ENCODE results near the gene STAG1.
"Not testable (repeated sequence)": the region's sequence is repeated elsewhere in the genome, so short reads cannot be mapped to it uniquely, and the experiment has no call there.

STAG1 gene

DNA sequence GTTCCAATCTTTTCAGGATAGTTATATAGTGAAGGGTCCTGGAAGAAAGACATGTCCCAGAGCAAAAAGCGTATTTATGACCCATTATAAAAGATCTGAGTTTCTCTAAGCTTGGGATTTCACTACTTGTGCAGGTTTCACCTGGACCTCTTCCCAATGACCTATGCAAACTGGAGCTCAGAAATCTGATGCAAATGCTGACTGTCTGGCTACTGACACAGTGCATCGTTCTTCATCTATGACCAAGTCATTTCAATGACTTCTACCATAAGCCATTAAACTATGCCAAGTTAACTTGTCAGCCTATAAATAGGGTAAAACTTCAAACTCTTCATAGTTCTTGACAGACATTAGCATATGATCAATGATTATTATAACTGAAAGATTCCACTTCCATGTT is 11.1 kb downstream of the STAG1 start:
- DNase-seq: no peak

DNA sequence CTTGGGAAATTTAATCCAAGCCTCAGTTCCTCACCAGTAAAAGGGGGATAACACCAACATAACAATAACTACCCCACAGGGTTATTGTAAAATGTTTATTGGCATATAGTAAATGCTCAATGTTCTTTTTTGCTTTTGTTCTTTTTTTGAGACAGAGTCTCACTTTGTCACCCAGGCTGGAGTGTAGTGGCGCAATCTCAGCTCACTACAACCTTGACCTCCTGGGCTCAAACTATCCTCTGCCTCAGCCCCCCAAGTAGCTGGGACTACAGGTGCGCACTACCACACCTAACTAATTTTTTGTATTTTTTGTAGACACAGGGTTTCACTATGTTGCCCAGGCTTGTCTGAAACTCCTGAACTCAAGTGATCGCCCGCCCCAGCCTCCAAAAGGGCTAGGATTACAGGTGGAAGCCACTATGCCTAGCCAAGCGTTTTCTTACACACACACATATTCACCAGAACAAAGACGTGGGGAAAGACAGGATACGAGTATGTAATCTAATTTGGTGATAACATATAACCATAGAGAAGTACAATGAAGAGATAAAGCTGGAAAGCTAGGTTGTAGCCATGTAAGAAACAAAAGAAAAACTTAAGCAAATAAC is 11.7 kb downstream of the STAG1 start:
- DNase-seq: no peak

DNA sequence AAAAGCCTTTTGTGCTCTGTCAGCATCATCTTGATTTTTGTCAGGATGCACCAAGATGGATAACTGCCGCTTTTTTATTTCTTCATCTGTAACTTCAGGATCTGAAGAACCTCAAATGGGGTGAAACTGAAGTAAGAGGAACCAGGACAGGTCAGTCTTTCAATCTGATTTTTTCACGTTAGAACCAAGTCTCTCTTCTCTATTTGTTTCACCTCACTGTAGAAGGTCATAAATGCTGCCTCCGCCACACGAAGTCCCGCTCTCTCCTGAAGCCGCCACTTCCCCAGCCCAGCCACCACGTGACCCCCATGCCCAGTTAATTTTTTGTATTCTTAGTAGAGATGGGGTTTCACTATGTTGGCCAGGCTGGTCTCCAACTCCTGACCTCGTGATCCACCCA is 15.2 kb downstream of the STAG1 start:
- DNase-seq: not testable (repeated sequence)

DNA sequence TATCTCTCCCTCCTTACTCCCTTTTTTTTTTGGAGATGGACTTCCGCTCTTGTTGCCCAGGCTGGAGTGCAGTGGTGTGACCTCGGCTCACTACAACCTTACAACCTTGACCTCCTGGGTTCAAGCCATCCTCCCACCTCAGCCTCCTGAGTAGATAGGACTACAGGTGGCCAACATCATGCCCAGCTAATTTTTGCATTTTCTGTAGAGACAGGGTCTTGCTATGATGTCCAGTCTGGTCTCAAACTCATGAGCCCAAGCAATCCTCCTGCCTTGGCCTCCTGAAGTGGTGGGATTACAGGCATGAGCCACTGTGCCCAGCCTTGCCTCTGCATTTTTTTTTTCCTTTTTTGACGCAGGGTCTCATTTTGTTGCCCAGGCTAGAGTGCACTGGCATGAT is 17.1 kb downstream of the STAG1 start:
- no peak for DNase-seq

DNA sequence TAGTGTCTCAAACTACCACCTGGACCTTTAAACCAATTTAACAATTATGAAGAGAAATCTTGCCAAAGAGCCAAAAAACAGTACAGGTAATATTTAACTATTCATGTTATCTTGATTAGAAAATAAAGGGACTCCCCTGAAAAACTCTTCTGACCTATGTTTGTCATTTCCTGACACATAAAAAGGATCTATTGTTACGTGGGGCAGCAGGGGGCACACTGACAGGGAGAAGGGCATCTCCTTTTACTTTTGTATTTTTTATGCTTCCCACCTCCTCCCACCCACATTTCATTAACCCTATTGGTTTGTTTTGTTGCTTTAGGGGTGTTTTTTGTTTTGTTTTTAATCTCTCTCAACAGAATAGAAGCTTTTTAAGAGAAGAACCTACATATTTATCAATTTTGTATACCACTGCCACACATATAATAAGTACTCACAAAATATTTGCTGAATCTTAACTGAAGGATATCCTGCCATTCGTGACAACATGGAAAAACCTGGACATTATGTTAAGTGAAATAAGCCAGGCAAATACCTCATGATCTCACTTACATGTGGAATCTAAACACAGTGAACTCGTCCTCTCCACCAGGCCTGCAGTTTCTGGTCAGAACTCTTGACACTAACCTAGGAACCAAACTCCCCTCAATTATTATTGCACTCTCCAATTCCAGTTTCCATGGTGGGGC is 17.7 kb downstream of the STAG1 start:
- DNase-seq: no peak

DNA sequence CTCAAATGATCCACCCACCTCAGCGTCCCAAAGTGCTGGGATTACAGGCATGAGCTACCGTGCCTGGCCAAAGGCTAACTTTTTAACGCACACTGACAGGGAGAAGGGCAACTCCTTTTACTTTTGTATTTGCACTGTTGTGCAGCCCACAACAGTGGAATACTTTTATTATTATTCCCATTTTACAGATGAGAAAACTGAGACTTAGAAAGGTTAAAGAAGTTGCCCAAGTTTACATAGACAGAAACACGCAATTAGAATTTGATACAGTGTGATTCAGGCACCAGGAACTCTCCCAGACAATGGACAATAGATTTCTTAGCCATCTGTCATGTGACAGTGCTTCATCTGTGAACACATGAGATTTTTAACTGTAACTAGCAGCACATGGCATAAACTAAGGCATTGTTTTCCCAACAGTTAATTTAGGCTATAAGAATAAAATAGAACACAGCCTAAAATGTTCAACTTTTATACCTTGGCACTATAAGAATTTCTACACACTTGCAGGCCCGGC is 18.8 kb downstream of the STAG1 start:
- no peak for DNase-seq

DNA sequence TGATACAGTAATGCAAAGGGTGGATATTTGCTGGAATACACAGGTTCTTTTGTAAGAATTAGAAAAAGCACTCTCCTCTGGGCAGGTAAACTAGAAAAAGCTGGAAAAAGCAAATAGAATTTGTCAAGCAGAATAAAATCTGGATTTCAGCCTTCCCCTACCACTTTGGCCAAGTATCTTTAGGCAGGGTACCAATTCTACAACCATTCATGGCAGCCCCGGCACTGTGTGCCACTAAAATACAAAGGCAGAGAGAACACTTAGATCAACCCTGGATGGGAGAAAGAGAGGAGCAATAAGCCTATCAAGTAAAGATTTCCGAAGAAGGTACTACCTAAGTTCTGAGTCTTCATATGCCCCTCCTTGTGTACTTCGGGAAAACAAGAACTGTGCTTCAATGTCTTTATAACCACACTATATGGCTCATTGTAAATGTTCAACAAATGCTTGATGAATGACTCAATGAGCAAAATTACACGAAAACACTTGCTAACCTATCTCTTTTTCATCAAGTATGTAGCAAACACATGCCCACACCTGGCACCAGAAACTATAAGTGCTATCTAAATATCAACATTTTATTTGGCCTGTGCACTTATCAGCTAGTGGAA is 20.8 kb downstream of the STAG1 start:
- DNase-seq: no peak

DNA sequence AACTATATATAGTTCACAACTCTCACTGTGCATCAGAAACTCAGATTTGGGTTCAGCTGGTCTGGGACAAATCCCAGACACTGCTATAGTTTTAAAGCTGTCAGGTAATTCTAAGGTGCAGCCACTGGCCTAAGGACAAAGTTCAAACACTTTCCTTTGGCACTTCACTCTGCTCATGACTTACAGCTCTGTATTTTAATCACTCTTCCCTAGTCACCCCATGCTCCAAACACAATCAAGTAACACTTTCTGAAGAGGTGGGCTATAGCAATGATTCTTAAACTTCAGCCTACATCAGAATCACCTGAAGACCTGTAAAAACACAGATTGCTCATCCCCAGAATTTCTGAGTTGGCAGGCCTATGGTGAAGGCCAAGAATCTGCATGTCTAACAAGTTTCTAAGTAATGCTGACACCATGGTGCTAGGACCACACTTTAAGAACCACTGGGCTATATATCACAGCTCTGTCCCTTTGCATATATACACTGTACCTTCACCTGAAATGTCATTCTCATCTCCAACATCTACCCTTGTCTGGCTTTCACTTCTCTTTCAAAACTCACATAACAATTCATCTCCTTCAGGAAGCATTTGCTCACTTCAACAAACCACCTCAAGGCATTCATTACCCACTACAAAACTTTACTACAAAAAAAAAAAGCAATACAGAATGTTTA is 21.4 kb downstream of the STAG1 start:
- DNase-seq: no peak

DNA sequence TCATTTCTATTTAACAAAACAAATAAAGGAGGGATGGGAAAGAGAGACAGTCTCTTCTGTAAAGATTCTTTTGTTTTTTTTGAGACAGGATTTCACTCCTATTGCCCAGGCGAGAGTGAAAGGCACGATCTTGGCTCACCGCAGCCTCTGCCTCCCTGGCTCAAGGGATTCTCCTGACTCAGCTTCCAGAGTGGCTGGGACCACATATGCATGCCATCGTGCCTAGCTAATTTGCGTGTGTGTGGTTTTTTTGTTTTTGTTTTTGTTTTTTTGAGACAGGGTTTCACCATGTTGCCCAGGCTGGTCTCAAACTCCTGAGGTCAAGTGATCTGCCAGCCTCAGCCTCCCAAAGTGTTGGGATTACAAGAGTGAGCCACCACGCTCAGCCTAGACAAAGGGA is 23.3 kb downstream of the STAG1 start:
- no peak for DNase-seq

DNA sequence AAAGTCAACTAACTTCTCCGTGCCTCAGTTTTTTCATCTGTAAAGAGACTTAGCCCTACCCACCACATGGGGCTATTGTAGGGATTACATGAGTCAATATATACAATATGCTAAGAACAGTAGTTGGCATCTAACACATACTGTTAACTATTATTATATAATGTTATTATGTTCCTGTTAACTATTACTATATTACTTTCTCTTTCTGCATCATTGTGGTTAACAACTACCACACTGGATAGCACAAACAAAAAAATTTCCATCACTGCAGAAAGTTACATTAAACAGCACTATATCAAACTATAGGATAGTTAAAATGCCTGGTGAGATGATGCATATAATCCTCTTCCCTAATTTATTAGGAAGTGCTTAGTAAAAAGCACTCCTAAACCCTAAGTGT is 23.7 kb downstream of the STAG1 start:
- no peak for DNase-seq

DNA sequence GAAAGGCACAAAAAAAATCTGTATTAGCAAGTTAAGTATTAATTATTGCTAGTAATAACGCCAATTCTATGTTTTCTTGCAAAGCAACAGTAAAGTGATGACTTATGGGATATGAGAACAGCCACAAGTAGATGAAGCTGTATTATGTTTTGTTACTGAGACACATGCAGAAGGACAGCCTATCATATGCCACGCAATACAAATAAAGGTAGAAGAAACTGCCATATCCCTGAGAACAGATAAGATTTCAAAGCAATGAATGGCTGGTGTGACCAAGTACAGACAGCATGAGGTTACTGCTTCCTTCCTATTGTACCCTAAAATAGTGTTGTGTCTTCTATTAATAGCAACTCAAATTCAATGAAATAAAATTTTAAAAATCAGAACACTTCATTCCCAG is 26.7 kb downstream of the STAG1 start:
- DNase-seq: no peak

DNA sequence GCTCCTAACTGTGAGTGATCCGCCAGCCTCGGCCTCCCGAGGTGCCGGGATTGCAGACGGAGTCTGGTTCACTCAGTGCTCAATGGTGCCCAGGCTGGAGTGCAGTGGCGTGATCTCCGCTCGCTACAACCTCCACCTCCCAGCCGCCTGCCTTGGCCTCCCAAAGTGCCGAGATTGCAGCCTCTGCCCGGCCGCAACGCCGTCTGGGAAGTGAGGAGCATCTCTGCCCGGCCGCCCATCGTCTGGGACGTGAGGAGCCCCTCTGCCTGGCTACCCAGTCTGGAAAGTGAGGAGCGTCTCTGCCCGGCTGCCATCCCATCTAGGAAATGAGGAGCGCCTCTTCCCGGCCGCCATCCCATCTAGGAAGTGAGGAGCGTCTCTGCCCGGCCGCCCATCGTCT is 29.3 kb downstream of the STAG1 start:
- DNase-seq: not testable (repeated sequence)

DNA sequence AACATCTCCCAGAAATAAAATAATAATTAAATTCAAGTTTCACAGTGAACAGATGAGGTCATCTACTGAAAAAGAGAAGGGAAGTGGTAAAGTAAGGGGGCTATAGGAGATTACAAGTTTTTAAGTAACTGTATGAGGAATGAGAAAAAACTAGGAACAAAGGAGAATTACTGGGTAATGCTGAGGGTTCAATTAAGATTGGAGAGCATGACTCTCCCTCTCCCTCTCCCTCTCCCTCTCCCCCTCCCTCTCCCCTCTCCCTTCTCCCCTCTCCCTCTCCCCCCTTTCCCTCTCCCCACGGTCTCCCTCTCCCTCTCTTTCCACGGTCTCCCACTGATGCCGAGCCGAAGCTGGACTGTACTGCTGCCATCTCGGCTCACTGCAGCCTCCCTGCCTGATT is 29.8 kb downstream of the STAG1 start:
- not testable (repeated sequence) for DNase-seq

DNA sequence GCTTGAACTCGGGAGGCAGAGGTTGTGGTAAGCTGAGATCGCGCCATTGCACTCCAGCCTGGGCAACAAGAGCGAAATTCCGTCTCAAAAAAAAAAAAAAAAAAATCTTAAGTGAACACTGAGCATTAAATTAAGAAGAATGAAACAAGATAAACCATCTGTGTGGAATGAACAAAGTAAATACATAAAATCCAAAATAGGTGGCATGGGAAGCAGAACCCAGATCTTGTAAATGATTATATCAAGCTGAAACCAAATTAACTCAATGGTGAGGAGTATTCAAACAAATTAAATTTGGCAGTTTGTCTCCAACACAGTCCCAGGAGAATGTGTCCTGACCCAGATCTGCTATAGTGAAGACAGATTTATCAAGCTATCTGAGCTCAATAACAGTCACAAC is 32.1 kb downstream of the STAG1 start:
- no peak for DNase-seq

DNA sequence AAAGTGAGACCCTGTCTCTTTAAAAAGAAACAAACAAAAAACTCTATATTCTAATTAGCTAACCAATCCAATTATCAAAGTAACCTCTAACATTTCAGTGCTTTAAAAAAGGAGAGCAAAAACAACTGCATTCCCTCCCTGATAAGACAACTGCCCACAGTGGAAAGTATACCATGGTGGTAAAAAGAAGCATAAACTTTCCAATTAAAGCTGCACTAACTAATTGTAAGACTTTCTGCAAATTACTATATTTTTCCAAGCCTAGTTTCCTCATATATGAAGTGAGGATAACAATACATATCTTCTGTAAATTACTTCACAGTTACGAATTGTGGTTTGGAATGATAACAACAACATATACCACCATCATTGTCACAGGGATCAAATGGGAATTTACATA is 35.5 kb downstream of the STAG1 start:
- no peak for DNase-seq

DNA sequence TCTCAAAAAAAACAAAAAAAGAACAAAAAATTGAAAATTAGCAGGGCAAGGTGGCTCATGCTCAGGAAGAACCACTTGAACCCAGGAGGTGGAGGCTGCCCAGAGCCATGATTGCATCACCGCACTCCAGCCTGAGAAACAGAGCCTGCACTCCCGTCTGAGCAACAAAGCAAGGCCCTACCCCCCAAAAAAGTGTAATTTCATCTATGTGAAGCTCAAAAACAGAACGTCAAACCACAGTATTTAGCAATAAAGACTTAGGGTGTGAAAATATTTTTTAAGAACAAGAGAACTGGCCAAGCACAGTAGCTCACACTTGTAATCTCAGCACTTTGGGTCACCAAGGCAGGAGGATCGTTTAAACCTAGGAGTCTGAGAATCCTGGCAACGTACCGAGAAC is 38.2 kb downstream of the STAG1 start:
- DNase-seq: no peak

DNA sequence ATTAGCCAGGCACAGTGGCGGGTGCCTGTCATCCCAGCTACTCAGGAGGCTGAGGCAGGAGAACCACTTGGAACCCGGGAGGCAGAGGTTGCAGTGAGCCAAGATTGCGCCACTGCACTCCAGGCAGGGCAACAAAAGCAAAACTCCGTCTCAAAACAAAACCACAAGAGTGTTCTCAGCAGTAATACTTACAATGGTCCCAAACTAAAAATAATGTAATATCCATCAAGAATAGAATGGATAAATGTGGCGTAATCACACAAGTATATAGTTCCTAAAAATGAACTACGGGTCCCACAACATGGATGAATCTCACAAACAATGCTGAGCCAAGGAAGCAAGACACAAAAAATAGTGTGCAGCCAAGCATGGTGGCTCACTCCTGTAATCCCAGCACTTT is 39.2 kb downstream of the STAG1 start:
- no peak for DNase-seq

DNA sequence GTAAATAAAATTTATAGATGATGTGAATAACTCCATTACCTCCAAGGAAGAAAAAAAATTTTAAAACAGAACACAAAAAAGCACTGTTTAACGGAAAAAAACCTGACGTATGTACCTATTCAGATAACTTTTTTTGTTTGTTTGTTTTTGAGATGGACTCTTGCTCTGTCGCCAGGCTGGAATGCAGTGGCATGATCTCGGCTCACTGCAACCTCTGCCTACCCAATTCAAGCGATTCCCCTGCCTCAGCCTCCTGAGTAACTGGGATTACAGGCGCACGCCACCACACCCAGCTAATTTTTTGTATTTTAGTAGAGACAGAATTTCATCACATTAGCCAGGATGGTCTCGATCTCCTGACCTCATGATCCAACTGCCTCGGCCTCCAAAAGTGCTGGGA is 40.3 kb downstream of the STAG1 start:
- not testable (repeated sequence) for DNase-seq

DNA sequence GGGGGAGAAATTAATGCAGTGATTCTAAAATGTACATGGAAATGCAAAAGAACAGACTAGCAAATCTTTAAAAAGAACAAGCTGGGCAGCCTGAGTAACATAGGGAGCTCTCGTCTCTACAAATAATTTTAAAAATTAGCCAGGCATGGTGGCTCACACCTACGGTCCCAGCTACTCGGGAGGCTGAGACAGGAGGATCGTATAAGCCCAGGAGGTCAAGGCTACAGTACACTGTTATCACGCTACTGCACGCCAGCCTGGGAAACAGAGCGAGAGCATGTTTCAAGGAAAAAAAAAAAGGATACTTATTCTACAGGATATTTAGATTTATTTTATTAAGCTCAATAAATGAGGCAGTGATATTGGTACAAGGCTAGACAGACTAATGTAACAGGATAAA is 40.9 kb downstream of the STAG1 start:
- DNase-seq: no peak

DNA sequence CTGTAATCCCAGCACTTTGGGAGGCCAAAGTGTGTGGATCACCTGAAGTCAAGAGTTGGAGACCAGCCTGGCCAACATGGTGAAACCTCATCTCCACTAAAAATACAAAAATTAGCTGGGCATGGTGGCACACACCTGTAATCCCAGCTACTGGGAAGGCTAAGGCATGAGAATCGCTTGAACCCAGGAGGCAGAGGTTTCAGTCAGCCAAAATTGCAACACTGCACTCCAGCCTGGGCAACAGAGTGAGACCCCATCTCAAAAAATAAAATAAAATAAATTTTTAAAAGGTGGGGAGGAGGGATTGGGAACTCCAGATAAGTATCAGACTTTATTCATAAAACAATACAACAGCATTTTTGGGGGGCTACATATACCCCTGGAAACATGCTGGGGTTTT is 42.4 kb downstream of the STAG1 start:
- not testable (repeated sequence) for DNase-seq

DNA sequence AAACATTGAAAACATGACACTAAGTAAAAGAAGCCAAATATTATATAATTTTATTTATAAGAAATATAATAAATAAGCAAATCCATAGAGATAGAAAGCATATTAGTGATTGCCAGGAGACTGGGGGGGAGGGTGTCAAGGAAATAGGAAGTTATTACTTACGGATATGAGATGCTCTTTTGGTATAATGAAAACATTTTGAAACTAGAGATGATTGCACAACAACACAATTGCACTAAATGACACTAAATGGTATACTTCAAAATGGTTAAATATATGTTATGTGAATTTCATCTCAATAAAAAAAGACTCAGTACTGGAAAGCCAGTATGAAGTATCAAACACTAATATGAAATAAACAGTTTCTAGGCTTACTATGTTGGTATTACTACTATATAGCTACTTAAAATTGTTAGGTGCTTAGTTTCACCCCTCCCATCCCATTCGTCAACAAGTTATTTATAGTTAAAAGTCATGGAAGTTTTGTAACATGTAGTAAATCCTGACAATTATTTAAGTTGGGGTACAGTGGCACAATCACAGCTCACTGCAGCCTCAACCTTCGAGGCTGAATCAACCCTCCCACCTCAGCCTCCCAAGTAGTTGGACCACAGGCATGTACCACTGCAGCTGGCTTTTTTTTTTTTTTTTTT is 43.7 kb downstream of the STAG1 start:
- DNase-seq: no peak

DNA sequence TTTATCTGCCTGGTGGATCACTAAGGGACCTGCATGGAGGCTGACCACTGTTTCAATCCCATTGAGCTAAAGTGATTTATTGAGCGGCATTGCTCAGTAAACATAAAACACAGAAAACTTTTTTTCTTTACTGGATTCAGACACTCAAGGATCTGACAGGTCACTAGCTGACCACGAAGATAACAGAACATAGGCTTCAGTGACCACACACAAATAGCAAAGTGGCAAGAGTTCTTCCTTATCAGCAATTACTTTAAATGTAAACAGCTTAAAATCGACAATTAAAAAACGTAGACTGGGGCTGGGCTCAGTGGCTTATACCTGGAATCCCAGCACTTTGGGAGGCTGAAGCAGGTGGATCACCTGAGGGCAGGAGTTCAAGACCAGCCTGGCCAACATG is 48.7 kb downstream of the STAG1 start:
- no peak for DNase-seq

DNA sequence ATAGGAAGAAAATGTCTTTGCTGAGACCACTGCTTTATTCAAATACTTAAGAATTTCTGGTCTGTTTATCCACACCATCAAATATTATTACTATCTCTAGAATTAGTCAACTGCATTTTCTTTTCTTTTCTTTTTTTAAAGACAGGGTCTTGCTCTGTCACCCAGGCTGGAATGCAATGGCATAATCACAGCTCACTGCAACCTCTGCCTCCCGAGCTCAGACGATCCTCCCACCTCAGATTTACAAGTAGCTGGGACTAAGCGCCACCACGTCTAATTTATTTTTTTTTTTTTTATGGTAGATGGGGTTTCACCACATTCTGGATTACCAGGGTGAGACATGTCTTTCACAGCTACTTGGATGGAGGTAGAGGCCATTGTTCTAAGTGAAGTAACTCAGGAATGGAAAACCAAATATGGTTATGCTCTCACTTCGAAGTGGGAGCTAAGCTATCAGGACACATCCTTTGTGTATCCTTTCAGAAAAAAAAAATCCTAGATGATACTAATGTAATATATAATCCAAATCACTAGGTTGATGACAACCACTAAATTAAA is 52.8 kb downstream of the STAG1 start:
- DNase-seq: no peak
